Hematopoietic multipotent progenitor cell treated with erythropoietin and hydrocortisone succinate and interleukin-3 and kit ligand, for 17 days (in vitro differentiated cells): ENCODE results near the gene ZNF775.

Source experiments
- DNase-seq: peaks from one replicate; pipeline ENCODE4 v3.0.0-alpha.2; 2015; ENCODE audit warnings: low spot score

Gene ZNF775

DNA sequence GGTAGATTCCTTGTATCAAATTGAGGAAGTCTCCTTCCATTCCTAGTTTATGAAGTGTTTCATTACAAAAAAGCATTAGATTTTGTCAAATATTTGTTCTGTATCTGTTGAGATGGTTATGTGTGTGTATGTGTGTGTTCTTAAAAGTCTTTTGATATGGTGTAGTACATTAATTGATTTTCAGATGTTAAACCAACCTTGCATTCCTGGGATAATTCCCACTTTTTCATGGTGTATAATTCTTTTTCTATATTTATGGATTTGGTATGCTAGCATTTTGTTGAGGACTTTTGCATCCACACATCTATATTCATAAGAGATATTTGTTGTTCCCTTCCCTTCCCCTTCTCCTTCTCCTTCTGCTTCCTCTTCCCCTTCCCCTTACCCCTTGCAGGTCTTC is 62.4 kb downstream of the ZNF775 start:
- no peak for DNase-seq

DNA sequence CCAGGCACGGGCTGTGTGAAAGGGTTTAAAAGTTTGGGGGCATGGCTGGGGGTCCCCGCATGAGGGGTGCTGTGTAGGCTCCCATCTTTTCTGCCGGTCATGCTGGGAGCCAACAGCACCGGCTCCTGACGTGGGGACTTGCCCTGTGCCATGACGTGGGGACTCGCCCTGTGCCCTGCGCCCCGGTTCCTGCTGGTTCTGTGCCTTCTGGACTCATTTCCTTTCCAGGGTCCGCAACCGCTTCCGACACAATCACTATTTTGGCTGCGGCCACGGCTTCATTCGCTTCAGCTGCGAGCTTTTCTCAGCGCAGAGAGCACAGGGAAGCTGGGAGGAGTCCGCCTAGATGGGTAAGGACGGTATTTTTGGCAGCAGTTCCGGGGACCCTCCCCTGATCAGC is 63.7 kb downstream of the ZNF775 start:
- no peak for DNase-seq

DNA sequence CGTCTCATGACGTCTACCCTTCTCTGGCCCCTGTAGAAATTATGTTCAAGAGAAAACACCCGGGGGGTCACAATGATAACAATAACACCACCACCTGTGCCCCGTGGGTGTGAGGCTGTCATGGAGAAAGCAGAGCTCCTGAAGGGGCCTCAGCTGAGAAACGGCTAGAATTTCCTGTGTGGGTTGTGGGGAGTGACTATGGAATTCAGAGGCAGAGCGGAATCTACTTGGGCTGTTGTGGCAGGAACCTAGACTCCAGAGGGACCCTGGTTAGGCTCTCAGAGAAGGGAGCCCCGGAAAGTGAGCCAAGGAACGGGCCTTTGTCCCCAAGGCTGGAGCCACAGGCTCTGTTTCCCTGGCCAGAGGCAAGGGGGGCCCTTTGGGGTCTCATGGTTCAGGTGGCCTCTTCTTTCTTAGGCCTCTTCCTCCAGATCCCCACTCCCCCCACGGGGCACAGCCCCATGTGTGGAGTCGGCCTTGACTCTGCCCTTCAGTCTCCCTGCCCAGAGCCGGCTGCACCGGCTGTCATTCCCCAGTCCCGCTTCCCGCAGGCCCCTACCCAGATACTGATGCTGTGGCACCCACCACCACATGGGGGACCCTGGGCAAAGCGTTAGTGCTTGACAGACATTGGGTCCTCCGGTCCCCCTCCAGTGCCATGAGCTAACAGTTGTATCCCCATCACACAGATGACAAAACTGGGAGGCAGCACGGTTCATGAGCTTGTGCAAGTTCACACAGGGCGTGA is 64.8 kb downstream of the ZNF775 start:
- no peak for DNase-seq

DNA sequence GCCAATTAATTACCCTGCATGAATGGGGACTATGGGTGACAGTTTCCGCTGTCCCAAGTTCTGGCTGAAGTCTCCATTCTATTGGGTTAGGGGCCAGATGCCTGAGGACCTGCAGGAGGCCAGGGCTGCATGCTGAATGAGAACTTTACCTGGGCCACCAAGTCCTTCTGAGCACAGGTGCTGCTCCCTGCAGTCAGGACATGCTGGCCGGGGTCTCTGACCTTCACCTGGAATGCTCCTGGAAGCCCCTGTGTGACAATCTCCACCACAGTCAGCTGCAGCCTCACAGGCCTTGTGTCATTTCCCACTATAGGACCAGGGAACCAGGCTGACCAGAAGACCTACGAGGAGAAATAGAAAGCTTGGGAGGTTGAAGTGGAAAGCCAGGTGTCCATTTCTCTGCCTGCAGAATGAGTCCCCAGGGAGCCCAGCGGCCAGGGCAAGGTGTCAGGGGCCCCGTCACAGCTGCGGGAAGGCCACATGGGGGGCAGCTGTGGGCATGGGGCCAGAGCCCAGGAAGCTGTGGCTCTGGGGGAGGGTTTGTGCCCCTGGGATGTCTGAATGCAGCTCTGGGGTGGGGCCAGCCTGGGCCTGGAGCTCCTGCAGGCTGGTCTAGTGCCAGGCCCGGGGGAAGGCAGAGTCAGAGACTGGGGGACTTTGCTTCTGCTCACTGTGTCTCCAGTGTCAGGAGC is 65.7 kb downstream of the ZNF775 start:
- DNase-seq = no peak

DNA sequence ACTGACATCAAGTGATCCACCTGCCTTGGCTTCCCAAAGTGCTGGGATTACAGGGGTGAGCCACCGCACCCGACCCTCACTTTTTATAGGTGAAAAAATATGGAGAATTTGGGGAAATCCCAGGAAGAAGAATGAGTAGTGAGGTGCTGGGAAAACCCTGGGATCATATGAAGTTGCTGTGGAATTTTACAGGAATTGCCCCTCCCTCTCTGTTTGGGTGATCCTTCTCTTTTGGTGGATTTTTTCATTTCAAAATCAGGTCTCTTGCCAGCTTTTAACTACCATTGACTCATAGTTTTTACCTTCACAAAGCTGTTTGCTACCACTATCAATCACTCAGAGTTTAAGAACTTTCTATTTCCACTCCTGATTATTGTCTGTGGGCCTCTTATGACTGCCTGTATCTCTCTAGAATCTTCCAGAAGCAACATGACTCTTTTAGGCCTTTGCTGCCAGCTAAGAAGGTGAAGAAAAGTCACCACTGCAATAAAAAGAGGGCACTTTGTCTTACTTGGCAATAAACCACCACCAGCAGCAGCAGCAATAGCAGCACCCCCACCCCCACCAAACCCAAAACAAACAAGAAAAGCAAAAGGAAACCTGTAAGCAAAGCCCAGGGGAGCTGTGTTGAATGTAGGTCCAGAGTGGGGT is 67.3 kb downstream of the ZNF775 start:
- DNase-seq = no peak
